HL-60 (cell line): ENCODE results near the gene ARHGEF4.

Experiments
- DNase-seq, 2 experiments: peaks; one replicate each; pipeline ENCODE4 v3.0.0-alpha.2; 2010 to 2020; ENCODE audit warnings: low read depth in 1 of 2, low spot score in 1 of 2
- H3K27ac ChIP-seq: fragments of 250-450 bp; sonication (Bioruptor Pico); replicated peaks from 2 replicates; pipeline ENCODE4 v1.5.1; 2020; ENCODE audit warnings: mild to moderate bottlenecking, moderate library complexity
- H3K27me3 ChIP-seq: fragments of 250-450 bp; sonication (Bioruptor Pico); 2 replicates; pipeline ENCODE4 v1.5.1; 2021; ENCODE audit warnings: mild to moderate bottlenecking, moderate library complexity; ENCODE audit not compliant: insufficient read depth, poor library complexity, severe bottlenecking
- H3K4me3 ChIP-seq: replicated peaks from 2 replicates; pipeline ENCODE4 v1.5.1; 2011; ENCODE audit warnings: mild to moderate bottlenecking, control low read depth, low read length; ENCODE audit not compliant: insufficient read depth
- GABPA ChIP-seq: IDR thresholded peaks from 2 replicates; pipeline ENCODE4 v1.6.1; 2012; ENCODE audit warnings: low read depth
- POLR2AphosphoS5 ChIP-seq: IDR thresholded peaks from 2 replicates; pipeline ENCODE4 v1.6.1; 2012; ENCODE audit warnings: low read depth
- SPI1 ChIP-seq: IDR thresholded peaks from 2 replicates; pipeline ENCODE4 v1.6.1; 2012; ENCODE audit warnings: low read depth, mild to moderate bottlenecking, borderline replicate concordance
- TF ChIP-seq, protein P1 (sequence below): IDR thresholded peaks from one replicate; pipeline ENCODE4 v1.5.1; 2011; ENCODE audit warnings: low read length, control low read depth, inconsistent platforms; ENCODE audit not compliant: insufficient read depth
- TF ChIP-seq, protein P2 (sequence below): IDR thresholded peaks from 2 replicates; pipeline ENCODE4 v1.6.1; 2012; ENCODE audit warnings: low read depth; ENCODE audit not compliant: insufficient replicate concordance

The ARHGEF4 gene

DNA sequence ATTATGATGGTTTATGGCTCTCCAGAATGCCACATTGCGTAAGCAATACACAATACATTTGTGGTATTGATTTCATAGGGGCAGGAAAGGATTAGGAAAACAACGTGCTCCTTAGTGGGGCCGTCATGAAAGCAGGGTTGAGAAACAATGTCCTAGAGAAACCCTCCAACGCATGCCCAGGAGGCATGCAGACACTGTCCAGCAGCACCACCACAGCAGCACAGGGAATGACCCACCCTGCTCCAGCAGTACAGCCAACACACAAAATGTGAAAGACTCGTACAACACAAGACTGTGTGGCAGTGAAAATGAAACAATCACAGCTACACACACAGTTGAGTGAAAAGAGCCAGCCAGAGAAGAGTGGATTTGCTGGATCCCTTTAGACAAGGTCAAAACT lies 190.2 kb downstream of the ARHGEF4 start:
- Histone ChIP-seq H3K27ac (no peak overlapping the region), H3K27me3 (no peaks in the 10 kb centered on the region), H3K4me3 (no peak overlapping the region)
- no peak for DNase-seq
- TF ChIP-seq, protein P1, sequence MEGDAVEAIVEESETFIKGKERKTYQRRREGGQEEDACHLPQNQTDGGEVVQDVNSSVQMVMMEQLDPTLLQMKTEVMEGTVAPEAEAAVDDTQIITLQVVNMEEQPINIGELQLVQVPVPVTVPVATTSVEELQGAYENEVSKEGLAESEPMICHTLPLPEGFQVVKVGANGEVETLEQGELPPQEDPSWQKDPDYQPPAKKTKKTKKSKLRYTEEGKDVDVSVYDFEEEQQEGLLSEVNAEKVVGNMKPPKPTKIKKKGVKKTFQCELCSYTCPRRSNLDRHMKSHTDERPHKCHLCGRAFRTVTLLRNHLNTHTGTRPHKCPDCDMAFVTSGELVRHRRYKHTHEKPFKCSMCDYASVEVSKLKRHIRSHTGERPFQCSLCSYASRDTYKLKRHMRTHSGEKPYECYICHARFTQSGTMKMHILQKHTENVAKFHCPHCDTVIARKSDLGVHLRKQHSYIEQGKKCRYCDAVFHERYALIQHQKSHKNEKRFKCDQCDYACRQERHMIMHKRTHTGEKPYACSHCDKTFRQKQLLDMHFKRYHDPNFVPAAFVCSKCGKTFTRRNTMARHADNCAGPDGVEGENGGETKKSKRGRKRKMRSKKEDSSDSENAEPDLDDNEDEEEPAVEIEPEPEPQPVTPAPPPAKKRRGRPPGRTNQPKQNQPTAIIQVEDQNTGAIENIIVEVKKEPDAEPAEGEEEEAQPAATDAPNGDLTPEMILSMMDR, result no peak
- TF ChIP-seq SPI1 (no peak), GABPA (no peak), POLR2AphosphoS5 (no peak)
- TF ChIP-seq, protein P2, sequence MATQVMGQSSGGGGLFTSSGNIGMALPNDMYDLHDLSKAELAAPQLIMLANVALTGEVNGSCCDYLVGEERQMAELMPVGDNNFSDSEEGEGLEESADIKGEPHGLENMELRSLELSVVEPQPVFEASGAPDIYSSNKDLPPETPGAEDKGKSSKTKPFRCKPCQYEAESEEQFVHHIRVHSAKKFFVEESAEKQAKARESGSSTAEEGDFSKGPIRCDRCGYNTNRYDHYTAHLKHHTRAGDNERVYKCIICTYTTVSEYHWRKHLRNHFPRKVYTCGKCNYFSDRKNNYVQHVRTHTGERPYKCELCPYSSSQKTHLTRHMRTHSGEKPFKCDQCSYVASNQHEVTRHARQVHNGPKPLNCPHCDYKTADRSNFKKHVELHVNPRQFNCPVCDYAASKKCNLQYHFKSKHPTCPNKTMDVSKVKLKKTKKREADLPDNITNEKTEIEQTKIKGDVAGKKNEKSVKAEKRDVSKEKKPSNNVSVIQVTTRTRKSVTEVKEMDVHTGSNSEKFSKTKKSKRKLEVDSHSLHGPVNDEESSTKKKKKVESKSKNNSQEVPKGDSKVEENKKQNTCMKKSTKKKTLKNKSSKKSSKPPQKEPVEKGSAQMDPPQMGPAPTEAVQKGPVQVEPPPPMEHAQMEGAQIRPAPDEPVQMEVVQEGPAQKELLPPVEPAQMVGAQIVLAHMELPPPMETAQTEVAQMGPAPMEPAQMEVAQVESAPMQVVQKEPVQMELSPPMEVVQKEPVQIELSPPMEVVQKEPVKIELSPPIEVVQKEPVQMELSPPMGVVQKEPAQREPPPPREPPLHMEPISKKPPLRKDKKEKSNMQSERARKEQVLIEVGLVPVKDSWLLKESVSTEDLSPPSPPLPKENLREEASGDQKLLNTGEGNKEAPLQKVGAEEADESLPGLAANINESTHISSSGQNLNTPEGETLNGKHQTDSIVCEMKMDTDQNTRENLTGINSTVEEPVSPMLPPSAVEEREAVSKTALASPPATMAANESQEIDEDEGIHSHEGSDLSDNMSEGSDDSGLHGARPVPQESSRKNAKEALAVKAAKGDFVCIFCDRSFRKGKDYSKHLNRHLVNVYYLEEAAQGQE, result no peak

DNA sequence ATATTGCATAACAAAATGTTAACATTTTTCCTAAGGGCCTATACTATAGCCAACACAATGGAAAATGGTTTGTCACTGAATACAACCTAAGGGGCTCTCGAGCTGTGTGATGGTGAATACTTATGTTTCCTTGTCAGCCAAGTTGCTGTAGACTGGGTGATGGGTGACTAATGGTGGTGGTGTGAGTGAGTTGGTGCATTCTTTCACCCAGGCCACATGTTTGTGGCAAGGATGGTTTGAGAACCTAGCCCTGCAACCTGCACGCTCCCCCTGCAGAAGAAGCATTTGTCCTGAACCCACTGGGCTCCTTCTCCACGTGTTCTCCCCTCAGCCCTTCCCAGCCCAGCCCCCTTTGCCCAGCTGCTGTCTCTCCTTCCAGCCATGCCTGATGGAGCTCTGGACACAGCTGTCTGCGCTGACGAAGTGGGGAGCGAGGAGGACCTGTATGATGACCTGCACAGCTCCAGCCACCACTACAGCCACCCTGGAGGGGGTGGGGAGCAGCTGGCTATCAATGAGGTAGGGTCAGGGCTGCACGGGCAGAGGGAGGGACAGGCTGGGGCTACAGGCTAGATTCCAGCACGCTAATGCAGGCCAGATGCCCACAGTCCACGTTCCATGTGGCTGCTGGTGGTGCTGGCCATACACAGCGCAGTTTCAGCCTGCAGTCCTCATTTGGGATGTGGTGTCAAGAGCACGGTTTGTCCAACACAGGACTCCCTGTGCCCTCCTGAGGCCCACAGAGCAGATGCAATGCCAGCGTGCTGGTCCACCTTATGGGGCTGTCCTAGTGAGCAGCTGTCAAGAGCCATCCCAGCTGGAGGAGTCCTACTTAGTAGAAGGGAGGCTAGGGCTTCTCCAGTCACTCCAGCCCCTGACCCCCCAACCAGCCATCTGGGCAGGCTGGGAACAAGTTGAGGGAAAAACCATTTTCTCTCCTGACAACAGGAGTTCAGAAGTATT lies 191.1 kb downstream of the ARHGEF4 start:
- TF ChIP-seq SPI1 (no peak), GABPA (no peak), POLR2AphosphoS5 (no peak)
- TF ChIP-seq, protein P2, result no peak
- TF ChIP-seq, protein P1, result no peak
- DNase-seq, result no peak
- Histone ChIP-seq H3K27ac (no peak overlapping the region), H3K4me3 (no peak overlapping the region), H3K27me3 (no peaks in the 10 kb centered on the region)

- Histone ChIP-seq H3K27ac (no peak overlapping the region), H3K27me3 (peaks cover 14% of the 10 kb centered on the region), H3K4me3 (no peak overlapping the region)
- no peak for TF ChIP-seq SPI1
- TF ChIP-seq GABPA, result no peak
- TF ChIP-seq, protein P1, result no peak
- TF ChIP-seq, protein P2, result no peak
- no peak for TF ChIP-seq POLR2AphosphoS5
- no peak for DNase-seq
Observed at GRCh38 chr2:131029812-131030211, 193.1 kb downstream of the ARHGEF4 start.
